ENCODE data around the gene CEP20.

- no peak for TF ChIP-seq REST (IDR thresholded peaks at IDR 0.05; ENCODE audit: insufficient read depth in 1 of 2, low read depth in 2 of 2, low read length in 1 of 2)
- TF ChIP-seq CTCF (IDR thresholded peaks at IDR 0.05) = no peak
- no peak for TF ChIP-seq SIN3A (IDR thresholded peaks at IDR 0.05; ENCODE audit: borderline replicate concordance, insufficient read depth, low read depth, low read length)
- TF ChIP-seq POLR2AphosphoS5 (IDR thresholded peaks at IDR 0.05; ENCODE audit: low read depth, low read length) = no peak
- TF ChIP-seq TCF7L2 (IDR thresholded peaks at IDR 0.05; ENCODE audit: low read depth, low read length) = no peak
Observed at GRCh38 chr16:15932939-15933338, 44.5 kb upstream of the CEP20 start.
